HCT116 (cell line): ENCODE data around the gene RGS2. TPM values are rescaled to one million over a fixed set of nuclear protein-coding genes. Genes with fewer than 3 reads are reported as not detected.

Source experiments
- ATAC-seq: fragments of 200-7000 bp; cut with Tn5 transposase; 2 replicates; pipeline ENCODE4 v1.9.1; 2020; ENCODE audit warnings: mild to moderate bottlenecking, moderate library complexity
- BruUV-seq: library from RNA; stranded (reverse); fragments of 400-500 nt; replicated peaks from 2 replicates; lab custom pipeline; 2021; lab: Mats Ljungman, UMichigan
- CTCF ChIA-PET: fragments of 300-600 bp; sonication (Branson Sonifier 250); formaldehyde crosslinking; loops from one replicate; lab custom pipeline; 2021; ENCODE audit warnings: antibody characterized with exemption; lab: Charles Lee
- POLR2A ChIA-PET: fragments of 300-600, 350-600 bp; sonication (Branson Sonifier 250); formaldehyde crosslinking; loops from one replicate; lab custom pipeline; 2021; ENCODE audit warnings: antibody characterized with exemption; lab: Charles Lee
- RAD21 ChIA-PET, 2 experiments: fragments of 300-600 bp; sonication (Branson Sonifier 250); formaldehyde crosslinking; loops; one replicate each; lab custom pipeline; 2023; ENCODE audit warnings: low total read pairs in 2 of 2; ENCODE audit not compliant: uncharacterized antibody in 2 of 2, unreplicated experiment in 2 of 2, low non-redundant PET in 1 of 2; lab: Charles Lee
- DNase-seq: peaks from one replicate; pipeline ENCODE4 v3.0.0-alpha.2; 2010; ENCODE audit warnings: low read depth, low spot score
- H2AFZ ChIP-seq: fragments of 200-600 bp; shearing (Covaris generic), sonication (generic); 2 replicates; pipeline ENCODE4 v1.6.1; 2017; ENCODE audit warnings: low read depth, mixed run types, mixed read lengths, antibody characterized with exemption, low read length; ENCODE audit not compliant: poor library complexity, severe bottlenecking
- H3K27ac ChIP-seq: 2 replicates; pipeline ENCODE4 v1.5.1; 2012; ENCODE audit warnings: low read depth, low read length
- H3K27me3 ChIP-seq: fragments of 200-600 bp; sonication (generic); 2 replicates; pipeline ENCODE4 v1.6.1; 2016; ENCODE audit warnings: mixed run types, low read length, mixed read lengths; ENCODE audit not compliant: insufficient read depth
- H3K36me3 ChIP-seq, 2 experiments: fragments of 200-500 bp in 1 of 2; fragments of 200-600 bp in 1 of 2; sonication (Bioruptor generic) in 1 of 2; sonication (generic) in 1 of 2; 2 replicates each; pipeline versions ENCODE4 v1.5.1 to v1.6.1; 2014 to 2016; ENCODE audit warnings: low read length in 2 of 2, inconsistent platforms in 1 of 2, mixed read lengths in 1 of 2, mixed run types in 1 of 2; ENCODE audit not compliant: insufficient read depth in 2 of 2, control insufficient read depth in 1 of 2
- H3K4me1 ChIP-seq, 2 experiments: fragments of 200-600 bp in 1 of 2; sonication (generic) in 1 of 2; 2 replicates each; pipeline versions ENCODE4 v1.5.1 to v1.6.1; 2012 to 2017; ENCODE audit warnings: low read length in 2 of 2, inconsistent platforms in 1 of 2, mild to moderate bottlenecking in 1 of 2, mixed read lengths in 1 of 2, mixed run types in 1 of 2, moderate library complexity in 1 of 2; ENCODE audit not compliant: insufficient read depth in 2 of 2, control insufficient read depth in 1 of 2
- H3K4me2 ChIP-seq: fragments of 200-600 bp; sonication (generic); 2 replicates; pipeline ENCODE4 v1.6.1; 2017; ENCODE audit warnings: mixed run types, low read length, mixed read lengths
- H3K4me3 ChIP-seq, 2 experiments: fragments of 200-600 bp in 1 of 2; sonication (generic) in 1 of 2; replicated peaks in 1 of 2; 2 replicates each; pipeline ENCODE4 v1.5.1; 2011 to 2016; ENCODE audit warnings: low read length in 2 of 2, control low read depth in 1 of 2, low read depth in 1 of 2, mild to moderate bottlenecking in 1 of 2, mixed read lengths in 1 of 2, mixed run types in 1 of 2
- H3K79me2 ChIP-seq: fragments of 200-600 bp; sonication (generic); 2 replicates; pipeline ENCODE4 v1.6.1; 2017; ENCODE audit warnings: mild to moderate bottlenecking, mixed run types, low read length, moderate library complexity, mixed read lengths; ENCODE audit not compliant: insufficient read depth
- H3K9ac ChIP-seq: fragments of 200-600 bp; sonication (generic); 2 replicates; pipeline ENCODE4 v1.6.1; 2016; ENCODE audit warnings: low read length, mixed read lengths
- H3K9me2 ChIP-seq: fragments of 200-600 bp; sonication (generic), shearing (Covaris generic); 2 replicates; pipeline ENCODE4 v1.6.1; 2017; ENCODE audit warnings: mixed run types, mild to moderate bottlenecking, moderate library complexity; ENCODE audit not compliant: insufficient read depth
- H3K9me3 ChIP-seq, 2 experiments: fragments of 200-500 bp in 1 of 2; fragments of 200-600 bp in 1 of 2; sonication (Bioruptor generic) in 1 of 2; sonication (generic) in 1 of 2; 2 replicates each; pipeline ENCODE4 v1.6.1; 2014 to 2017; ENCODE audit warnings: low read length in 2 of 2, mixed read lengths in 2 of 2, inconsistent platforms in 1 of 2, low read depth in 1 of 2, mild to moderate bottlenecking in 1 of 2, mixed run types in 1 of 2, moderate library complexity in 1 of 2; ENCODE audit not compliant: control insufficient read depth in 1 of 2, insufficient read depth in 1 of 2
- H4K20me1 ChIP-seq: fragments of 200-600 bp; sonication (generic), shearing (Covaris generic); 2 replicates; pipeline ENCODE4 v1.6.1; 2017; ENCODE audit warnings: mixed run types, mild to moderate bottlenecking, moderate library complexity; ENCODE audit not compliant: insufficient read depth
- CBX3 ChIP-seq: IDR thresholded peaks from 2 replicates; pipeline ENCODE4 v1.6.1; 2012; ENCODE audit warnings: low read depth
- CTCF ChIP-seq, 3 experiments: fragments of 200-600 bp in 1 of 3; sonication (generic) in 1 of 3; IDR thresholded peaks in 2 of 3; conservative IDR thresholded peaks in 1 of 3; 2 replicates each; pipeline ENCODE4 v1.5.1; 2012 to 2017; ENCODE audit warnings: low read depth in 2 of 3, low read length in 2 of 3, antibody characterized with exemption in 1 of 3, borderline replicate concordance in 1 of 3, control low read depth in 1 of 3, mild to moderate bottlenecking in 1 of 3, mixed read lengths in 1 of 3, mixed run types in 1 of 3, moderate library complexity in 1 of 3; ENCODE audit not compliant: insufficient read depth in 1 of 3
- JUND ChIP-seq: IDR thresholded peaks from 2 replicates; pipeline ENCODE4 v1.6.1; 2012
- MAX ChIP-seq: IDR thresholded peaks from 2 replicates; pipeline ENCODE4 v1.6.1; 2012
- POLR2A ChIP-seq: IDR thresholded peaks from 2 replicates; pipeline ENCODE4 v1.7.0; 2011; ENCODE audit warnings: borderline replicate concordance; ENCODE audit not compliant: insufficient read depth, insufficient read length; ENCODE audit errors: extremely low read depth
- POLR2AphosphoS5 ChIP-seq: IDR thresholded peaks from 2 replicates; pipeline ENCODE4 v1.6.1; 2011; ENCODE audit warnings: mild to moderate bottlenecking, low read depth, low read length, moderate library complexity
- REST ChIP-seq: IDR thresholded peaks from 2 replicates; pipeline ENCODE4 v1.6.1; 2012; ENCODE audit warnings: low read depth
- SIN3A ChIP-seq: IDR thresholded peaks from 2 replicates; pipeline ENCODE4 v1.6.1; 2012; ENCODE audit warnings: low read depth
- SP1 ChIP-seq: IDR thresholded peaks from 2 replicates; pipeline ENCODE4 v1.6.1; 2012; ENCODE audit warnings: low read depth
- TCF7L2 ChIP-seq: IDR thresholded peaks from 2 replicates; pipeline ENCODE4 v1.7.0; 2011; ENCODE audit warnings: borderline replicate concordance, inconsistent platforms; ENCODE audit not compliant: insufficient read depth, insufficient read length; ENCODE audit errors: extremely low read depth
- ZFX ChIP-seq: fragments of 450-650 bp; IDR thresholded peaks from 2 replicates; pipeline ENCODE4 v1.6.1; 2017
- ZNF274 ChIP-seq: fragments of 200-500 bp; sonication (Bioruptor generic); IDR thresholded peaks from 2 replicates; pipeline ENCODE4 v1.6.1; 2014; ENCODE audit warnings: mild to moderate bottlenecking, low read depth, low read length, inconsistent platforms
- intact Hi-C: fragments of 100-400 bp; cut with micrococcal nuclease; formaldehyde crosslinking; loops from 2 replicates; pipeline ENCODE4 v1.10.0; 2022
- total RNA-seq: library from RNA; stranded (reverse); gene quantifications from one replicate; pipeline ENCODE4 v1.2.1, GENCODE V29; 2021; ENCODE audit not compliant: unreplicated experiment

Gene RGS2
- total RNA-seq, 1 experiment from 2014 or later, result 21.1 TPM

GRCh38 chr1:192767798-192768197 lies 41.0 kb upstream of the RGS2 start (continued):
- no peak for TF ChIP-seq CTCF (IDR thresholded peaks at IDR 0.05 in 2 of 3, conservative IDR thresholded peaks at IDR 0.05 in 1 of 3; ENCODE audit: borderline replicate concordance in 1 of 3, insufficient read depth in 1 of 3, low read depth in 2 of 3, low read length in 2 of 3)
- no peak for TF ChIP-seq TCF7L2
- TF ChIP-seq SIN3A, result no peak
- no peak for TF ChIP-seq POLR2A
- no peak for TF ChIP-seq SP1
- TF ChIP-seq REST, result no peak

- POLR2A ChIA-PET, result no interaction called here
These were observed 40.4 kb upstream of the RGS2 start for GRCh38 chr1:192768463-192768862.

More at GRCh38 chr1:192768463-192768862, 40.4 kb upstream of the RGS2 start:
- DNase-seq (no peak), ATAC-seq (no peak)
- no peak overlapping the region for H3K4me3 ChIP-seq
- TF ChIP-seq TCF7L2 (no peak), REST (no peak), CBX3 (no peak), JUND (no peak), ZNF274 (no peak), ZFX (no peak), POLR2AphosphoS5 (no peak), MAX (no peak)
- no peaks in the 10 kb centered on the region for H3K79me2 ChIP-seq
- no peaks in the 10 kb centered on the region for H3K9me2 ChIP-seq
- no peaks in the 10 kb centered on the region for H4K20me1 ChIP-seq
- BruUV-seq, result no TSS peak
- peaks cover 0 to 16% of the 10 kb centered on the region in 2 experiments; a peak in 2 of 4 replicates for H3K4me1 ChIP-seq
- ChIA-PET CTCF (no interaction called here), RAD21 (no interaction called here)
- H3K27ac ChIP-seq, result no peak overlapping the region
- no peaks in the 10 kb centered on the region for H3K9me3 ChIP-seq
- no peak overlapping the region for H3K4me2 ChIP-seq
- no peak overlapping the region for H2AFZ ChIP-seq
- H3K9ac ChIP-seq, result no peak overlapping the region
- intact Hi-C loops, result no loop called here
- H3K36me3 ChIP-seq, result no peaks in the 10 kb centered on the region
- H3K27me3 ChIP-seq, result no peaks in the 10 kb centered on the region
